Measurements from ENCODE around the gene PDCD10. TPM values are rescaled to one million over a fixed set of nuclear protein-coding genes. Genes with fewer than 3 reads are reported as not detected.

Gene PDCD10
- polyA plus RNA-seq, 3 donors, result 31.7 to 61.8 (median 61.5) TPM

- H3K27ac ChIP-seq (ENCODE audit: low read depth in 1 of 2, low read length in 2 of 2), result no peak overlapping the region
Measured at GRCh38 chr3:167739190-167739810, 4.6 kb upstream of the PDCD10 start.

DNA sequence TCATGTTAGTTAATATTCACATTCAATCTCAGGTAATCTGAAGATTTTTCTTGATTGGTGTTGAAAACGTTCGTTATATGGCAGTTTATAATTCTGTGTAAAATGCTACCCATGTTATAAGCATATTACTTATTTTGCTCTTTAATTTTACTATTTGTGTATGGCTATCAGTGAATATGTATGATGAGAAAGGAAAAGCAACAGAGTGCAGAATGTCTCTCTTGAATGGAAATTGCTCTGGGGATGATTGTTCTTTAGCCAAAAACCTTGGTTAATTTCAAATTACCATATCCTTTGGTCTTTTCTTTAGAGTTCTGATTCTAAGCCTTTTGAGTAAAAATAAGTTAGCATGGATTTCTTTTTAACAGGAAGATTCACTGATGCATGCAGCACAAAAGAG lies 3.3 kb upstream of the PDCD10 start:
- Histone ChIP-seq H3K4me1 (ENCODE audit: control insufficient read depth in 1 of 2, insufficient read depth in 2 of 2, low read length in 2 of 2) (peaks cover 16 to 22% of the 10 kb centered on the region in 2 donors), H3K9ac (ENCODE audit: insufficient read depth, low read length, poor library complexity, severe bottlenecking) (no peak overlapping the region), H3K27me3 (ENCODE audit: control insufficient read depth in 2 of 2, insufficient read depth in 2 of 2, low read length in 2 of 2) (no peaks in the 10 kb centered on the region), H4K20me1 (ENCODE audit: insufficient read depth, low read length) (peaks cover 5% of the 10 kb centered on the region), H3K27ac (ENCODE audit: low read depth in 1 of 2, low read length in 2 of 2) (no peak overlapping the region), H3K9me3 (replicated peaks in 1 of 2; ENCODE audit: control insufficient read depth in 1 of 2, insufficient read depth in 1 of 2, low read length in 2 of 2) (no peaks in the 10 kb centered on the region), H3K36me3 (replicated peaks in 1 of 2; ENCODE audit: control insufficient read depth in 1 of 2, insufficient read depth in 2 of 2, low read length in 2 of 2) (no peaks in the 10 kb centered on the region), H2AFZ (ENCODE audit: insufficient read depth, low read depth, low read length, poor library complexity, severe bottlenecking) (no peak overlapping the region), H3K79me2 (ENCODE audit: insufficient read depth, low read length) (peaks cover 17% of the 10 kb centered on the region), H3K4me2 (replicated peaks; ENCODE audit: extremely low read depth, low read length, poor library complexity, severe bottlenecking) (no peak overlapping the region), H3K4me3 (replicated peaks in 1 of 3; ENCODE audit: low read depth in 2 of 3, low read length in 3 of 3) (no peak overlapping the region)
- WGBS (ENCODE audit: insufficient coverage), result no CpG with 5 or more reads among the region's 2 CpGs
- H3K36me3 Mint-ChIP-seq, result no peaks in the 10 kb centered on the region
- TF ChIP-seq CTCF (IDR thresholded peaks at IDR 0.05), result no peak
- H3K9me3 Mint-ChIP-seq, result no peaks in the 10 kb centered on the region
- H3K27me3 Mint-ChIP-seq (ENCODE audit: low read depth in 3 of 3), result peaks cover 0 to 1% (median 1%) of the 10 kb centered on the region in 3 donors
- no peak for DNase-seq
- H3K4me1 Mint-ChIP-seq, result peaks cover 5% of the 10 kb centered on the region
- H3K27ac Mint-ChIP-seq, result no peak overlapping the region
- no peak overlapping the region for H3K4me3 Mint-ChIP-seq
- intact Hi-C loops (cut with micrococcal nuclease), result loop anchor here in 1 of 2 donors (10.0 kb wide), 1 partner anchor 127 kb away; no protein-coding TSS in a partner anchor

More at GRCh38 chr3:167739190-167739810, 4.6 kb upstream of the PDCD10 start:
- H3K4me1 ChIP-seq (ENCODE audit: control insufficient read depth in 1 of 2, insufficient read depth in 2 of 2, low read length in 2 of 2), result peaks cover 8 to 10% of the 10 kb centered on the region in 2 donors
- Mint-ChIP-seq H3K27ac (no peak overlapping the region), H3K27me3 (ENCODE audit: low read depth in 3 of 3) (peaks cover 0 to 1% (median 1%) of the 10 kb centered on the region in 3 donors), H3K9me3 (peaks cover 0 to 2% (median 0%) of the 10 kb centered on the region in 7 donors), H3K36me3 (no peaks in the 10 kb centered on the region), H3K4me3 (no peak overlapping the region), H3K4me1 (peaks cover 4% of the 10 kb centered on the region)
- H3K4me2 ChIP-seq (replicated peaks; ENCODE audit: extremely low read depth, low read length, poor library complexity, severe bottlenecking), result no peak overlapping the region
- no peaks in the 10 kb centered on the region for H3K36me3 ChIP-seq (replicated peaks in 1 of 2; ENCODE audit: control insufficient read depth in 1 of 2, insufficient read depth in 2 of 2, low read length in 2 of 2)
- peaks cover 4% of the 10 kb centered on the region for H3K79me2 ChIP-seq (ENCODE audit: insufficient read depth, low read length)
- H3K9me3 ChIP-seq (replicated peaks in 1 of 2; ENCODE audit: control insufficient read depth in 1 of 2, insufficient read depth in 1 of 2, low read length in 2 of 2), result no peaks in the 10 kb centered on the region
- intact Hi-C loops (cut with micrococcal nuclease), result loop anchor here in 1 of 2 donors (10.0 kb wide), 1 partner anchor 126 kb away; no protein-coding TSS in a partner anchor
- no peak overlapping the region for H3K9ac ChIP-seq (ENCODE audit: insufficient read depth, low read length, poor library complexity, severe bottlenecking)
- no peak for DNase-seq
- no peak overlapping the region for H2AFZ ChIP-seq (ENCODE audit: insufficient read depth, low read depth, low read length, poor library complexity, severe bottlenecking)
- no peaks in the 10 kb centered on the region for H3K27me3 ChIP-seq (ENCODE audit: control insufficient read depth in 2 of 2, insufficient read depth in 2 of 2, low read length in 2 of 2)
- WGBS (ENCODE audit: insufficient coverage), result 100% methylated on average over 1 of the region's 4 CpGs
- no peak overlapping the region for H3K4me3 ChIP-seq (replicated peaks in 1 of 3; ENCODE audit: low read depth in 2 of 3, low read length in 3 of 3)
- no peak for TF ChIP-seq CTCF (IDR thresholded peaks at IDR 0.05)
- H4K20me1 ChIP-seq (ENCODE audit: insufficient read depth, low read length), result no peaks in the 10 kb centered on the region

Measured in CD14-positive monocyte (primary cell).